Activated T-helper 2 cell treated with anti-CD3 and anti-CD28 coated beads, Interferon-gamma antibody, Interleukin-2, Interleukin-4, amounts not matched to agents 10 μg/mL and 5 μg/mL and 100 μg/mL, durations not matched to agents 14 hours and 24 hours and 36 hours (primary cell): ENCODE measurements around the gene APBB2. TPM values are rescaled to one million over a fixed set of nuclear protein-coding genes. Genes with fewer than 3 reads are reported as not detected.
"Not testable (repeated sequence)": the region's sequence is repeated elsewhere in the genome, so short reads cannot be mapped to it uniquely, and the experiment has no call there.

ENCODE experiments used
- DNase-seq: peaks from one replicate; pipeline ENCODE4 v3.0.0; 2021; ENCODE audit warnings: low spot score
- H3K27ac Mint-ChIP-seq: one replicate; pipeline ENCODE4 v1.8.0; 2021; ENCODE audit warnings: mixed read lengths
- H3K27me3 Mint-ChIP-seq: one replicate; pipeline ENCODE4 v1.8.0; 2021; ENCODE audit warnings: low read depth, mixed read lengths
- H3K36me3 Mint-ChIP-seq: one replicate; pipeline ENCODE4 v1.8.0; 2021; ENCODE audit warnings: low read depth, mixed read lengths
- H3K4me1 Mint-ChIP-seq: one replicate; pipeline ENCODE4 v1.8.0; 2021; ENCODE audit warnings: low read depth, mixed read lengths
- H3K4me3 Mint-ChIP-seq: one replicate; pipeline ENCODE4 v1.8.0; 2021; ENCODE audit warnings: low read depth, mild to moderate bottlenecking, moderate library complexity, mixed read lengths
- H3K9me3 Mint-ChIP-seq: one replicate; pipeline ENCODE4 v1.8.0; 2021; ENCODE audit warnings: mixed read lengths
- intact Hi-C: fragments of 100-400 bp; cut with micrococcal nuclease; formaldehyde crosslinking; loops from one replicate; pipeline ENCODE4 v1.15.1; 2023
- total RNA-seq: library from RNA; stranded (reverse); gene quantifications from 2 replicates; pipeline ENCODE4 v1.2.3, GENCODE V29; 2022

The APBB2 gene
- total RNA-seq, 1 donor from 2014 or later: 0.73 TPM

GRCh38 chr4:41061482-41062185, 152.7 kb downstream of the APBB2 start:
- no peak for DNase-seq

DNA sequence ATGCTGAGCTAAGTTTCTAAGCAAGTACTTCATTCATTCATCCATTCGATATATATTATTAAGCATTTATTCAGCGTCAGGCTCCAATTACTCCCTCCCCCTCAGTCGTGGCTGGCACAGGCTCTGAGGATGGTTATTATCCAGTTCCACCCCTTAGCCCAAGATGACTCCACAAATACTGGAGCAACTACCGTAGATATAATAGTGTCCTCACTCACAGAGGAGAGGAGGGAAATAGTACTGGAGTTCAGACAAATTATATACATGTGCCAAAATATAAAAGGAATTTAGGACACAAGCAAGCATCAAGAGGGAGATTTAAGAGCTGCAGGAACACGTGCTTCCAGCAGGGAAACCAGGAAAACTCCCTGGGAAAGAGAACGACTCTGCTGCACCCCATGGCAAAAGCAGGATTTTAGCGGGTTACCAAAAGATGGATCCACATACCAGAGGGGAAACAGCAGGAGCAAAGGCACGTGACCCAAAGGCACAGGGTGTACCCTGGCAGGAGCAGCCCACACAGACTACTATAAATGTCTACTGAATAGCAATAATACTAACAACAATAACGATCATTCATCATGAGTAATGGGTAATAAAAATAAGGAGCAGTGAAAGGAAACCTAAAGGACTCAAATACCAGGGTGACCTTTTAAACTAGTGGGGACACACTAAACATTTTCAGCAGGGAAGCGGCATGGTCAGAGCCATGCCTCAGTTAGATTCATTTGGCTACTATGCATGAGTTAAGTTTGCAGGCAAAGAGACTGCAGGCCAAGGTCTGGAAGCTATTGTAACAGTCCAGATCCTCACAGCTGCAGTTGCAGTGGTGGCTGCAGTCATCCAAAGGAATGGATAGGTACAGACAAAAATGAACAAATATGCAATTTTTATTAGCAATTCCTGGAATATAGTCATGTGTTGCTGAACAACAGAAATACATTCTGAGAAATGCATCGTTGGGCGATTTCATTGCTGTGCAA, 153.7 kb downstream of the APBB2 start:
- H3K27ac Mint-ChIP-seq: no peak overlapping the region
- intact Hi-C loops: no loop called here
- no peaks in the 10 kb centered on the region for H3K36me3 Mint-ChIP-seq
- H3K4me1 Mint-ChIP-seq: no peaks in the 10 kb centered on the region
- DNase-seq: no peak
- H3K9me3 Mint-ChIP-seq: no peaks in the 10 kb centered on the region
- H3K27me3 Mint-ChIP-seq: no peaks in the 10 kb centered on the region
- H3K4me3 Mint-ChIP-seq: no peak overlapping the region

More at GRCh38 chr4:41061482-41062185, 152.7 kb downstream of the APBB2 start:
- Mint-ChIP-seq H3K4me3 (no peak overlapping the region), H3K9me3 (no peaks in the 10 kb centered on the region), H3K36me3 (no peaks in the 10 kb centered on the region), H3K27me3 (no peaks in the 10 kb centered on the region), H3K4me1 (no peaks in the 10 kb centered on the region), H3K27ac (no peak overlapping the region)
- intact Hi-C loops: no loop called here

DNA sequence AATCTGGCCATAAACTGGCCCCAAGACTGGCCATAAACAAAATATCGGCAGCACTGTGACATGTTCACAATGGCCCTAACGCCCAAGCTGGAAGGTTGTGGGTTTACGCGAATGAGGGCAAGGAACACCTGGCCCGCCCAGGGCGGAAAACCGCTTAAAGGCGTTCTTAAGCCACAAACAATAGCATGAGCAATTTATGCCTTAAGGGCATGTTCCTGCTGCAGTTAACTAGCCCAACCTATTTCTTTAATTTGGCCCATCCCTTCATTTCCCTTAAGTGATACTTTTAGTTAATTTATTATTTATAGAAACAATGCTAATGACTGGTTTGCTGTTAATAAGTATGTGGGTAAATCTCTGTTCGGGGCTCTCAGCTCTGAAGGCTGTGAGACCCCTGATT, 154.9 kb downstream of the APBB2 start:
- H3K36me3 Mint-ChIP-seq, intact Hi-C loops, H3K9me3 Mint-ChIP-seq, H3K27me3 Mint-ChIP-seq, DNase-seq, H3K4me3 Mint-ChIP-seq, H3K27ac Mint-ChIP-seq, H3K4me1 Mint-ChIP-seq: not testable (repeated sequence)

DNA sequence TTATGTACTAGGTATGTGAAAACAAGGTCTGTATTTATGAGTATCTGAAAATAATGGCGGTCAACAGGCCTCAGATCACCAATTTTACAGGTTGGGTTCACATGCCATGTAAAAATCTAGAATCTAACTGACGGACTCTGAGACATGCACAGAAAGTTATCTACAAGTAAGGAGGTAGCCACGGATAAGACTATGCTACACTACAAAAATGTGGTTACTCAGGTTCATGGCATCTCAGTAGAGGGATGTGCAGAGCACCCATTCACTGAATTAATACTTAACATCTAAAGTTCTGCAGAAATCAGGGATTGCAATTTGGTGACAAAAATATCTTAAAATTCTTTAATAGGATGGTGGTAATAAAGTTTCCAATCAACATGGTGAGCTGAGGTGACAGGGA, 155.9 kb downstream of the APBB2 start:
- no peak for DNase-seq
- H3K4me3 Mint-ChIP-seq: no peak overlapping the region
- no peak overlapping the region for H3K27ac Mint-ChIP-seq
- H3K4me1 Mint-ChIP-seq: no peaks in the 10 kb centered on the region
- H3K27me3 Mint-ChIP-seq: no peaks in the 10 kb centered on the region
- no peaks in the 10 kb centered on the region for H3K36me3 Mint-ChIP-seq
- H3K9me3 Mint-ChIP-seq: no peaks in the 10 kb centered on the region
- intact Hi-C loops: no loop called here

GRCh38 chr4:41057467-41057866, 156.9 kb downstream of the APBB2 start:
- no peaks in the 10 kb centered on the region for H3K36me3 Mint-ChIP-seq
- H3K27me3 Mint-ChIP-seq: no peaks in the 10 kb centered on the region
- no peaks in the 10 kb centered on the region for H3K9me3 Mint-ChIP-seq

DNA sequence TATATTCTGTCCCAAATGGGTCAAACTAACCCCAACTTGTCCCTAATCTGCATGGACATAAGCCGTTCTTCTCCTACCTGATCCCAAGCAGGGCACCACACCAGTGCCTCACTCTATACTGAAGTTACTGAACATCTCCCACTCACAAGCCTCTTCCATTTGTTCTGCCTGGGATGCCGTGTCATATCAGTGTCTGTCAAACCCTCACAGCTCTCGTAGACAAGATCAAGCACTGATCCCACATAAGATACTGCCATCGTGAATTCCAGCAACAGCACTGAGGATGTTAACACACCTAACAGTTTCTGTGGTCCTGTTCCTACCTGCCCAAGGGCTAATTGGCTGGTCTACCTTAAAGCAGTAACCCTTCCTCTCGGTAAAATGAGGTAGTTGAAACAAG, 162.1 kb downstream of the APBB2 start:
- intact Hi-C loops: no loop called here
- DNase-seq: no peak
- no peak overlapping the region for H3K27ac Mint-ChIP-seq
- H3K9me3 Mint-ChIP-seq: no peaks in the 10 kb centered on the region
- no peaks in the 10 kb centered on the region for H3K27me3 Mint-ChIP-seq
- no peaks in the 10 kb centered on the region for H3K36me3 Mint-ChIP-seq
- no peak overlapping the region for H3K4me3 Mint-ChIP-seq
- H3K4me1 Mint-ChIP-seq: no peaks in the 10 kb centered on the region

More at GRCh38 chr4:41057467-41057866, 156.9 kb downstream of the APBB2 start:
- Mint-ChIP-seq H3K4me1 (no peaks in the 10 kb centered on the region), H3K27ac (no peak overlapping the region), H3K4me3 (no peak overlapping the region)
- no peak for DNase-seq
- intact Hi-C loops: no loop called here

DNA sequence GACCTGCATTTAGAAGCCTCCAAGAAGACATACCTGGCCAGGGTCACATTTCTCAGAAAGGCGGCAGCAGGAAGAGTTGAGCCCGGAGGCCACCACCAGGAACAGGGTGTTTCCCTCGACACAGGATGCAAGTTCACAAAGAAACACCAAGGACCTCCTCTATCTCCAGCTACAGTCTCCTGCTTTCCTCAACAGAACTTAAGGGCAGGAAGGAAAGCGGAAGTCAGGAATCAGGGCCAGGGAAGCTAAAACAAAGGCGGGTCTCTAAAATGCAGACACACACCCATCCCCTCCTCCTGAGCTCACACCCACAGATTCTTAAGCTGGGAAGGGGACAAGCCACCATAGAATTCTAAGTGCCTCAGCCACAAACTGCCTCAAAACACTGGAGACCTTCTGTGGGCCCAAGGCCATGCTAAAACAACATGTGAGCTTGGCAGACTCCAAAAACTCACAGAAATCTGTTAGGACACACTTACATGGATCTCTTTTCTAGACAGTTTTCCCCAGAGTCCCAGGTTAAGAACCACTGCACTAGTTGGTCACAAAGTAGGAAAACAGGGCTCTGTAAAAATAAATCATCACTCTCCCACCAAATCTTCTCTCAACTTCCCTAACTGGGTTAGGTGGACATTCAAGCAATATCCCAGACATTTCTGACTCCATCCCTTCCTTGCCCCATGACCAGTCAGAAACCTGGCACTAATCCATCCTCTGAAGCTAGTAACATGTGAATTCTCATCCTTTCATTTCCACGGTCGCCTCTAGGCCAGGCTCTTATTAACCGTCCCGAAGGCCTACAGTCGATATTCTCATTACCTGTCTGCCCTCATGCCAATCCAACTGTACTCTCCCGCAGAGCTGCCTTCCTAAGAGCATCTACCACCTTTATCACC, 163.2 kb downstream of the APBB2 start:
- DNase-seq: no peak
- Mint-ChIP-seq H3K4me3 (no peak overlapping the region), H3K4me1 (no peaks in the 10 kb centered on the region), H3K9me3 (no peaks in the 10 kb centered on the region), H3K27ac (no peak overlapping the region), H3K36me3 (no peaks in the 10 kb centered on the region), H3K27me3 (no peaks in the 10 kb centered on the region)
- intact Hi-C loops: no loop called here

- H3K36me3 Mint-ChIP-seq: no peaks in the 10 kb centered on the region
- no peaks in the 10 kb centered on the region for H3K9me3 Mint-ChIP-seq
- no peak overlapping the region for H3K27ac Mint-ChIP-seq
- no peaks in the 10 kb centered on the region for H3K27me3 Mint-ChIP-seq
- no peak overlapping the region for H3K4me3 Mint-ChIP-seq
- no peaks in the 10 kb centered on the region for H3K4me1 Mint-ChIP-seq
- intact Hi-C loops: no loop called here
- DNase-seq: no peak
Measured at GRCh38 chr4:41050116-41050515, 164.2 kb downstream of the APBB2 start.

GRCh38 chr4:41049176-41049575, 165.2 kb downstream of the APBB2 start:
- H3K36me3 Mint-ChIP-seq, H3K9me3 Mint-ChIP-seq, DNase-seq, H3K27me3 Mint-ChIP-seq, H3K4me3 Mint-ChIP-seq, H3K4me1 Mint-ChIP-seq, H3K27ac Mint-ChIP-seq, intact Hi-C loops: not testable (repeated sequence)

GRCh38 chr4:41044791-41045190, 169.6 kb downstream of the APBB2 start:
- H3K4me3 Mint-ChIP-seq: no peak overlapping the region
- DNase-seq: no peak
- no peaks in the 10 kb centered on the region for H3K9me3 Mint-ChIP-seq
- no peaks in the 10 kb centered on the region for H3K27me3 Mint-ChIP-seq
- no peaks in the 10 kb centered on the region for H3K36me3 Mint-ChIP-seq
- H3K27ac Mint-ChIP-seq: no peak overlapping the region
- intact Hi-C loops: no loop called here
- H3K4me1 Mint-ChIP-seq: no peaks in the 10 kb centered on the region

- intact Hi-C loops: no loop called here
- Mint-ChIP-seq H3K4me1 (no peaks in the 10 kb centered on the region), H3K27me3 (no peaks in the 10 kb centered on the region), H3K9me3 (no peaks in the 10 kb centered on the region), H3K4me3 (no peak overlapping the region), H3K27ac (no peak overlapping the region), H3K36me3 (no peaks in the 10 kb centered on the region)
- DNase-seq: no peak
Measured at GRCh38 chr4:41044165-41044564, 170.2 kb downstream of the APBB2 start.

DNA sequence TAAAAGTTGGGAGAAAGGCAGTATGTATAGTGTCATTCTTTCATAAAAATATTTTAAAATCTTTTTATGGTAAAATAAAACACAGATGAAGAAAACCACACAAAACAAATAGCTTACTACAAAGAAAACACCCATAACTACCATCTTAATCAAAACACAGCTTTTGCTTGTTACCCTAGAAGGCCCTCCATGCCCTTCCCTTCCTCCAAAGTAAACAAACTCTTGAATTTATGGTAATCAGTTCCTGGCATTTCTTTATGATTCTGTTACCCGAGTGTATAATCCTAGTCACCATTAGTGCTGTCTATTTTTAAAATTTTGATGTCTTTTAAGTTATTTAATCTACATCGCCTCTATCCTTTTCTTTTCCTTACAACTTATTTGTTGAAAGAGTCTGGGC, 170.9 kb downstream of the APBB2 start:
- Mint-ChIP-seq H3K4me1 (no peaks in the 10 kb centered on the region), H3K27ac (no peak overlapping the region), H3K9me3 (no peaks in the 10 kb centered on the region), H3K36me3 (no peaks in the 10 kb centered on the region), H3K27me3 (no peaks in the 10 kb centered on the region), H3K4me3 (no peak overlapping the region)
- no peak for DNase-seq
- intact Hi-C loops: no loop called here
